Choroid plexus epithelial cell (primary cell): ENCODE measurements around the gene DHRS9.

Experiments used
- DNase-seq: peaks from one replicate; pipeline ENCODE4 v3.0.0-alpha.2; 2010; ENCODE audit warnings: low read depth
- H3K4me3 ChIP-seq: 2 replicates; pipeline ENCODE4 v1.5.1; 2011; ENCODE audit warnings: low read depth, mild to moderate bottlenecking, control low read depth, low read length, moderate library complexity
- TF ChIP-seq, protein P1 (sequence below): conservative IDR thresholded peaks from 2 replicates; pipeline ENCODE4 v1.5.1; 2011; ENCODE audit warnings: low read depth, mild to moderate bottlenecking, control low read depth, inconsistent platforms, low read length, moderate library complexity

DHRS9 gene

DNA sequence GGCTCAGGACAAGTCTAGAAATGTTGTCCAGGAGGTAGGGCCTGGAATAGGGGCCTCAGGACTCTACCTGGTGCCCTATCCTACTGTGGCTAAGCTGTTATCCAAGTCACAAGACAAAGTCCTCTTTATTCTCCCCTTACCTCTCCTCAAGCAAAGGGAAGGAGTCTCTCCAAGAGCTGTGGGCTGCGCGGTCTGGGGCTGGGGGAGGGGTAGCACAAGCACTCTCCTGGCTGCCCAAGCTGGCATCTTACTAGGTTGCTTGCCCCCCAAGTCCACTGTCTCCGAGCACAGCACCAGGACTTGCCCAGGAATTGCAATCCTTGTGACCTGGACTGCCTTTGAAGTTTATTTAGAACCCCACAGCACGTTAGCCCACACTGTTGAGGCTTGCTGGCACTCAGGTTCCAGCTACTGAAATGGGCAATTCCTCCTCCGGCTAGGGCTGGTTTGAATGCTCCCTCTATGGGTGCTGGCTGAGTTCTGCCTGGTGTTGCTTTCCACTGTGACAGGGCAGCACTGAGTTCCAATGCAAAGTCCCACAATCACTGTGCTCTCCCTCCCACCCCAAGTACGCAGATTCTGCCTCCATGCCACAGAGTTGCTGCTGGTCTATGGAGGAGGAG lies 18.5 kb downstream of the DHRS9 start:
- TF ChIP-seq, protein P1, sequence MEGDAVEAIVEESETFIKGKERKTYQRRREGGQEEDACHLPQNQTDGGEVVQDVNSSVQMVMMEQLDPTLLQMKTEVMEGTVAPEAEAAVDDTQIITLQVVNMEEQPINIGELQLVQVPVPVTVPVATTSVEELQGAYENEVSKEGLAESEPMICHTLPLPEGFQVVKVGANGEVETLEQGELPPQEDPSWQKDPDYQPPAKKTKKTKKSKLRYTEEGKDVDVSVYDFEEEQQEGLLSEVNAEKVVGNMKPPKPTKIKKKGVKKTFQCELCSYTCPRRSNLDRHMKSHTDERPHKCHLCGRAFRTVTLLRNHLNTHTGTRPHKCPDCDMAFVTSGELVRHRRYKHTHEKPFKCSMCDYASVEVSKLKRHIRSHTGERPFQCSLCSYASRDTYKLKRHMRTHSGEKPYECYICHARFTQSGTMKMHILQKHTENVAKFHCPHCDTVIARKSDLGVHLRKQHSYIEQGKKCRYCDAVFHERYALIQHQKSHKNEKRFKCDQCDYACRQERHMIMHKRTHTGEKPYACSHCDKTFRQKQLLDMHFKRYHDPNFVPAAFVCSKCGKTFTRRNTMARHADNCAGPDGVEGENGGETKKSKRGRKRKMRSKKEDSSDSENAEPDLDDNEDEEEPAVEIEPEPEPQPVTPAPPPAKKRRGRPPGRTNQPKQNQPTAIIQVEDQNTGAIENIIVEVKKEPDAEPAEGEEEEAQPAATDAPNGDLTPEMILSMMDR, result peak; percentile 12
- no peak for DNase-seq
- H3K4me3 ChIP-seq, result no peak overlapping the region

DNA sequence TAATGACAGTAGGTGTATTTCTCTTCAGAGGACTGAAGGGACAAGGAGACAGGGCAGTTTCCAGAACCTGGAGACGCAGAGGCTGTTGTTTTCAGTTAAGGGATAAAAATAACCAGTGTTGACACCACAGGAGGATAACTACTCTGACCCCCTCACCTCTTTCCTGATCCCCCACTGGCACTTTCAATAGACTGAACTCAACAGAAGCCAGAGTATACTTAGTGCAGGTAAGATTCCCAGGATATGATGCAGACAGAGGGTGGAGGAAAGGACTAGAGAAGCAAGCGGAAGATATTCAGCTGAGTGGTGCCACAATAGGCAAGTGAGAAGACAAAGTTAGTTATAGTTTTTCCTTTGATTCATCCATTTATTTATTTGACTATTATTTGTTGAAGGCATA lies 19.8 kb downstream of the DHRS9 start:
- H3K4me3 ChIP-seq, result no peak overlapping the region
- TF ChIP-seq, protein P1, result no peak
- no peak for DNase-seq

DNA sequence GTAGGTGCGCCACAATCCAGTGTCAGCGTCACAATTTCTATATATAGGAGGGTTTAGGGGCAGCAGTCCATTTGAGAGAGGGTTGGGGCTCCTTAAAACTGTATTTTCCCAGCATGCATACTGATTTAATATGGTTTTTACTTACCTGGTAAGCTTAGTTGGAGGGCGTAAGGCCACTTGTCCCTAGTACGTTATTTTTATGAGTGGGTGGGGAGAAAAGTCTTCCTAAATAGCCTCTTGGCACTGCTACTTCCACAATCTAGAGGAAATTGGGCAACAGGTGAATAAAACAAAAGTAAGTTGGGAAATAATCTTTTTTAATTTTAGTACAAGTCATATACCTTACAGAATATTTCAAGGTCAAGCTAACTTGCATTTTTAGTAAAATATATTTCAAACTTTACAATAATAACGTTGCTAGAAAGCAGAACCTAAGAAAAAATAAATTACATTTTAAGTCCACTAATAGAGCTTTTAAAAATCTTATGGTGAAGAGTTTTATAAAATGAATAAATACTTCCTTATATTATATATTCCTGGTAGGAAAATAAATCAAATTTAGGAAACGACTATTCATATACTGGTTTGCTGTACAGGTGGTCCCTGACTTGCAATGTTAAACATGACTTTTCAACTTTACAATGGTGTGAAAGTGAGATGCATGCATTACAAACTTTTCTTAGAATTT lies 20.9 kb downstream of the DHRS9 start:
- no peak overlapping the region for H3K4me3 ChIP-seq
- no peak for DNase-seq
- TF ChIP-seq, protein P1, result no peak

DNA sequence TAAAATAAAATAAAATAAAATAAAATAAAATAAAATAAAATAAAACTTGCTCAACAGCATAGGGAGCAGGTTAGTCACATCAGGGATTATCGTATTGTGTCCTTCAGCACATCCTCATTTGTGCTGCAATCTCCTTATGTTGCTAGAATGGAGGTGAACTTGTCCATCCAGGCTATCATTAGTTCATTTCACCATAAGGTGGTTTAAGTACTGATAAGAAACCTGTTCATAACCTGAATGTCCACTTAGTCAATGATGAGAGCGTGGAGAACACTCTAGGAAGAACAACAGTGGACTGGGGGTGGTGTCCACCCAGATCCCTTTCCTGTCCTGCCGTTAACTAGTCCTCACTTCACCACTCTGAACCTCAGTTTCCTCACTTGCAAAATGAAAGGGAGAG lies 21.9 kb downstream of the DHRS9 start:
- TF ChIP-seq, protein P1, result no peak
- DNase-seq, result no peak
- H3K4me3 ChIP-seq, result no peak overlapping the region

DNA sequence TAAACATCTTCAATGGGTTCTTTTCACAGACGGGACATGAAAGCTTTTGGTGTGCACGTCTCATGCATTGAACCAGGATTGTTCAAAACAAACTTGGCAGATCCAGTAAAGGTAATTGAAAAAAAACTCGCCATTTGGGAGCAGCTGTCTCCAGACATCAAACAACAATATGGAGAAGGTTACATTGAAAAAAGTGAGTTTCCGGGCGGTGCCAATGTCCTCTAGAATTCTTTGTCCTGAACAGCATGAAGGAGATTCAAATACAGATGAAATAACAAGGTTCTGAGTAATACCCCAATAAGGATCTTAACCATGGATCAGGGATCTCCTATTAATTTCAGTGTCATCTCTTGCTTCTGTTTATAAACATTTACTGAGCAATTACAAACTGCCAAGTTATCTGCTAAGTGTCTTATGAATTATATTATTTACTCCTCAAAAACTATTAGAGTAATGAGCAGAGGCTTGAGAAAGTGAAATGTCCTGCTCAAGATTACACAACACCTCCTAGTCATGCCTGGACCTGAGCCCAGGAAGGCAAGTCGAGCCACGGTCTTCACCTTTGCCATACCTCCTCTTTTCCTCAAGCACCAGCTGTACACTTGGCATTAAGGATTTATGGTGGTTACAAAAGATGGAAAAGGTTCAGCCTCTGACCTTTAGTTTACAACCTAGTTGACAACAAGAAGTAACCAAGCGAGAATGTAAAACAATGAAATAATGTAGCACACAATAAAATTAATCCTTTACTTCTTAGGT lies 22.6 kb downstream of the DHRS9 start:
- DNase-seq, result peak; percentile 90
- TF ChIP-seq, protein P1, result no peak
- no peak overlapping the region for H3K4me3 ChIP-seq

DNA sequence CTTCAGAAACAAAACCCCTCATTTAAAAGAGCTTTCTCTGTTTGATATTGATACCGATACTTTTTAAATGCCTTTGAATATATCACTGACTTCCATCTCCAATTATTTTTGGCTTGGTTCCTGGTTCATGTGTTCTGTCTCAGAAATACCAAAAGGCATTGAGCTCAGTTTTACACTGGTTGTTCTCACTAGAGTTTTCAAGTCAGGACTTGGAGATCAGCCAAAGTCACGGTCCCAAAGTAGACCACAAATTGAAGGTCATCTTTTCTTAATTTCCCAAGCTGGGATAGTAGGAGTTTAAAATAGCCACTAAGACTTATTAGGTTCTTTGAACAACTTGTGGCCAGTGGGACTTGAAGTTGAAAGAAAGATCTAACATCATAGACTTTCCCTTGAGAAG lies 24.2 kb downstream of the DHRS9 start:
- peak; percentile 60 for DNase-seq
- TF ChIP-seq, protein P1, result no peak
- H3K4me3 ChIP-seq, result no peak overlapping the region
